Activated CD4-positive, alpha-beta memory T cell treated with anti-CD3 and anti-CD28 coated beads for 36 hours (primary cell): ENCODE measurements around the gene MUS81. TPM values are rescaled to one million over a fixed set of nuclear protein-coding genes. Genes with fewer than 3 reads are reported as not detected.
"Not testable (repeated sequence)": the region's sequence is repeated elsewhere in the genome, so short reads cannot be mapped to it uniquely, and the experiment has no call there.

Experiments used
- CTCF ChIA-PET: fragments of 350-600 bp; sonication (Branson Sonifier 250); formaldehyde crosslinking; loops from one replicate; lab custom pipeline; 2021; ENCODE audit warnings: antibody characterized with exemption, inconsistent platforms; lab: Charles Lee
- POLR2A ChIA-PET: fragments of 350-600 bp; sonication (Branson Sonifier 250); formaldehyde crosslinking; loops from one replicate; lab custom pipeline; 2021; ENCODE audit warnings: antibody characterized with exemption; lab: Charles Lee
- DNase-seq: peaks from one replicate; pipeline ENCODE4 v3.0.0-alpha.2; 2020
- H3K27ac Mint-ChIP-seq: one replicate; pipeline ENCODE4 v1.8.0; 2021; ENCODE audit warnings: mixed read lengths
- H3K27me3 Mint-ChIP-seq: one replicate; pipeline ENCODE4 v1.8.0; 2021; ENCODE audit warnings: mixed read lengths
- H3K36me3 Mint-ChIP-seq: one replicate; pipeline ENCODE4 v1.8.0; 2021; ENCODE audit warnings: mixed read lengths
- H3K4me1 Mint-ChIP-seq: one replicate; pipeline ENCODE4 v1.8.0; 2021; ENCODE audit warnings: low read depth, mixed read lengths
- H3K4me3 Mint-ChIP-seq: one replicate; pipeline ENCODE4 v1.8.0; 2021; ENCODE audit warnings: mild to moderate bottlenecking, mixed read lengths
- H3K9me3 Mint-ChIP-seq: one replicate; pipeline ENCODE4 v1.8.0; 2021; ENCODE audit warnings: mixed read lengths
- intact Hi-C: fragments of 100-400 bp; cut with micrococcal nuclease; formaldehyde crosslinking; loops from one replicate; pipeline ENCODE4 v1.15.1; 2023
- total RNA-seq, 2 experiments: library from RNA; stranded (reverse); gene quantifications; one replicate each; pipeline ENCODE4 v1.2.3, GENCODE V29; 2021

The MUS81 gene
- total RNA-seq, 2 experiments from 2014 or later, result 69.8 to 71.7 TPM

GRCh38 chr11:65886826-65887722 lies 26.8 kb downstream of the MUS81 start:
- Mint-ChIP-seq H3K27me3 (no peaks in the 10 kb centered on the region), H3K27ac (peak overlapping the region; percentile 89), H3K4me1 (peaks cover 46% of the 10 kb centered on the region), H3K4me3 (peak overlapping the region; percentile 99), H3K36me3 (peaks cover 36% of the 10 kb centered on the region), H3K9me3 (no peaks in the 10 kb centered on the region)
- ChIA-PET POLR2A (interaction anchor here (0.6 to 7.5 kb wide), 4 partner anchors 10 to 242 kb away, joined by 3 to 95 read pairs (median 16); partner anchors contain the start of genes CFL1 and MUS81), CTCF (interaction anchor here (0.6 to 9.5 kb wide), 17 partner anchors 11 to 224 kb away, joined by 3 to 277 read pairs (median 16); partner anchors contain the start of genes AP5B1, CFL1, EFEMP2 and FOSL1)
- no peak for DNase-seq
- intact Hi-C loops, result no loop called here

GRCh38 chr11:65887723-65888162 lies 27.5 kb downstream of the MUS81 start:
- POLR2A ChIA-PET, result interaction anchor here (0.6 to 7.5 kb wide), 9 partner anchors 8 to 243 kb away, joined by 3 to 98 read pairs (median 4); partner anchors contain the start of genes CFL1, CTSW, FOSL1 and KAT5
- Mint-ChIP-seq H3K4me1 (peaks cover 53% of the 10 kb centered on the region), H3K27me3 (no peaks in the 10 kb centered on the region), H3K27ac (peak overlapping the region; percentile 89), H3K36me3 (peaks cover 38% of the 10 kb centered on the region), H3K9me3 (no peaks in the 10 kb centered on the region), H3K4me3 (peak overlapping the region; percentile 99)
- DNase-seq, result peak; percentile 54
- CTCF ChIA-PET, result interaction anchor here (0.6 to 9.5 kb wide), 24 partner anchors 8 to 225 kb away, joined by 3 to 277 read pairs (median 5); partner anchors contain the start of genes AP5B1, BANF1, CFL1 and CTSW
- intact Hi-C loops, result loop anchor here (1.0 to 2.0 kb wide), 4 partner anchors 15 to 73 kb away; partner anchors contain the start of genes CFL1, EFEMP2 and SART1

- no peaks in the 10 kb centered on the region for H3K27me3 Mint-ChIP-seq
- peak; percentile 98 for DNase-seq
- peaks cover 57% of the 10 kb centered on the region for H3K4me1 Mint-ChIP-seq
- intact Hi-C loops, result loop anchor here (1.0 to 2.0 kb wide), 4 partner anchors 15 to 73 kb away; partner anchors contain the start of genes CFL1, EFEMP2 and SART1
- CTCF ChIA-PET, result interaction anchor here (0.7 to 9.5 kb wide), 31 partner anchors 8 to 275 kb away, joined by 3 to 277 read pairs (median 4); partner anchors contain the start of genes AP5B1, BANF1, CFL1 and CST6
- H3K4me3 Mint-ChIP-seq, result peak within 1 kb of the TSS; percentile 99
- no peaks in the 10 kb centered on the region for H3K9me3 Mint-ChIP-seq
- H3K36me3 Mint-ChIP-seq, result peaks cover 39% of the 10 kb centered on the region
- H3K27ac Mint-ChIP-seq, result peak within 1 kb of the TSS; percentile 89
- POLR2A ChIA-PET, result interaction anchor here (0.9 to 7.5 kb wide), 13 partner anchors 9 to 176 kb away, joined by 3 to 98 read pairs (median 4); partner anchors contain the start of genes CFL1, CTSW, FOSL1 and KAT5
These were observed 28.1 kb downstream of the MUS81 start, which contains the start of gene FIBP for GRCh38 chr11:65888163-65888814. TSS of gene FIBP (minus strand) at chr11:65888471. CDS start at chr11:65888418, 53 bp downstream.

GRCh38 chr11:65890324-65891218 lies 30.3 kb downstream of the MUS81 start, which contains the start of gene CCDC85B:
TSS of gene CCDC85B (plus strand) at chr11:65890673. CDS start at chr11:65890784, 111 bp downstream.
- ChIA-PET POLR2A (interaction anchor here (0.6 to 7.5 kb wide), 21 partner anchors 9 to 726 kb away, joined by 3 to 98 read pairs (median 4); partner anchors contain the start of genes BANF1, C11orf68, CFL1 and EIF1AD), CTCF (interaction anchor here (0.6 to 9.5 kb wide), 26 partner anchors 8 to 332 kb away, joined by 3 to 277 read pairs (median 4); partner anchors contain the start of genes BANF1, C11orf68, CFL1 and EFEMP2)
- H3K4me3 Mint-ChIP-seq, result peak within 1 kb of the TSS; percentile 99
- intact Hi-C loops, result loop anchor here (1.0 kb wide), 2 partner anchors 10 to 29 kb away; partner anchors contain the start of genes C11orf68, DRAP1 and FOSL1
- no peaks in the 10 kb centered on the region for H3K27me3 Mint-ChIP-seq
- H3K36me3 Mint-ChIP-seq, result peaks cover 29% of the 10 kb centered on the region
- peaks cover 58% of the 10 kb centered on the region for H3K4me1 Mint-ChIP-seq
- DNase-seq, result peak; percentile 99
- no peaks in the 10 kb centered on the region for H3K9me3 Mint-ChIP-seq
- H3K27ac Mint-ChIP-seq, result peak within 1 kb of the TSS; percentile 89

- Mint-ChIP-seq H3K4me1 (peaks cover 63% of the 10 kb centered on the region), H3K36me3 (peaks cover 29% of the 10 kb centered on the region), H3K27me3 (no peaks in the 10 kb centered on the region), H3K27ac (peak overlapping the region; percentile 87), H3K4me3 (peak overlapping the region; percentile 65), H3K9me3 (no peaks in the 10 kb centered on the region)
- intact Hi-C loops, result no loop called here
- peak; percentile 53 for DNase-seq
- CTCF ChIA-PET, result interaction anchor here (0.8 to 9.5 kb wide), 20 partner anchors 7 to 331 kb away, joined by 3 to 277 read pairs (median 5); partner anchors contain the start of genes BANF1, C11orf68, CFL1 and EFEMP2
- POLR2A ChIA-PET, result interaction anchor here (0.7 to 7.5 kb wide), 11 partner anchors 9 to 467 kb away, joined by 3 to 98 read pairs (median 6); partner anchors contain the start of genes BANF1, C11orf68, CFL1 and EIF1AD
These were observed 31.2 kb downstream of the MUS81 start for GRCh38 chr11:65891219-65892136.

GRCh38 chr11:65892137-65892540 lies 31.9 kb downstream of the MUS81 start:
- intact Hi-C loops, H3K9me3 Mint-ChIP-seq, H3K27me3 Mint-ChIP-seq: not testable (repeated sequence)
- DNase-seq, result peak; percentile 66
- CTCF ChIA-PET, result interaction anchor here (0.7 to 9.5 kb wide), 6 partner anchors 6 to 180 kb away, joined by 3 to 192 read pairs (median 6); partner anchors contain the start of genes FOSL1, KAT5 and MUS81
- peak overlapping the region; percentile 87 for H3K27ac Mint-ChIP-seq
- H3K4me3 Mint-ChIP-seq, result peak overlapping the region; percentile 65
- peaks cover 63% of the 10 kb centered on the region for H3K4me1 Mint-ChIP-seq
- POLR2A ChIA-PET, result interaction anchor here (5.0 to 7.5 kb wide), 2 partner anchors 8 to 33 kb away, joined by 95 to 98 read pairs; partner anchors contain the start of genes CFL1, FOSL1 and MUS81
- H3K36me3 Mint-ChIP-seq, result peaks cover 28% of the 10 kb centered on the region

- Mint-ChIP-seq H3K27me3 (no peaks in the 10 kb centered on the region), H3K4me1 (peaks cover 65% of the 10 kb centered on the region), H3K4me3 (peak overlapping the region; percentile 65), H3K36me3 (peaks cover 34% of the 10 kb centered on the region), H3K27ac (peak overlapping the region; percentile 87), H3K9me3 (no peaks in the 10 kb centered on the region)
- no peak for DNase-seq
- intact Hi-C loops, result loop anchor here (1.0 kb wide), 1 partner anchor 36 kb away; no protein-coding TSS in a partner anchor
- CTCF ChIA-PET, result interaction anchor here (0.7 to 9.5 kb wide), 5 partner anchors 6 to 130 kb away, joined by 3 to 192 read pairs (median 3); partner anchors contain the start of genes FOSL1 and MUS81
- POLR2A ChIA-PET, result interaction anchor here (1.3 to 7.5 kb wide), 4 partner anchors 7 to 34 kb away, joined by 3 to 98 read pairs (median 50); partner anchors contain the start of genes C11orf68, CFL1, FOSL1 and MUS81
These were observed 32.6 kb downstream of the MUS81 start for GRCh38 chr11:65892661-65893317.

GRCh38 chr11:65894034-65894591 lies 33.9 kb downstream of the MUS81 start:
- intact Hi-C loops, result no loop called here
- Mint-ChIP-seq H3K4me1 (peaks cover 67% of the 10 kb centered on the region), H3K27ac (peak overlapping the region; percentile 87), H3K4me3 (peak overlapping the region; percentile 65), H3K36me3 (peaks cover 36% of the 10 kb centered on the region), H3K27me3 (no peaks in the 10 kb centered on the region), H3K9me3 (no peaks in the 10 kb centered on the region)
- POLR2A ChIA-PET, result interaction anchor here (0.5 to 7.5 kb wide), 8 partner anchors 9 to 182 kb away, joined by 3 to 95 read pairs (median 3); partner anchors contain the start of genes C11orf68, CFL1, KAT5 and MUS81
- peak; percentile 55 for DNase-seq
- CTCF ChIA-PET, result interaction anchor here (1.2 to 10.6 kb wide), 3 partner anchors 6 to 128 kb away, joined by 3 to 192 read pairs (median 8); partner anchors contain the start of genes CCDC85B, FIBP and MUS81
